ENCODE measurements around the gene KCTD2.
"Not testable (repeated sequence)": the region's sequence is repeated elsewhere in the genome, so short reads cannot be mapped to it uniquely, and the experiment has no call there.

KCTD2 gene

DNA sequence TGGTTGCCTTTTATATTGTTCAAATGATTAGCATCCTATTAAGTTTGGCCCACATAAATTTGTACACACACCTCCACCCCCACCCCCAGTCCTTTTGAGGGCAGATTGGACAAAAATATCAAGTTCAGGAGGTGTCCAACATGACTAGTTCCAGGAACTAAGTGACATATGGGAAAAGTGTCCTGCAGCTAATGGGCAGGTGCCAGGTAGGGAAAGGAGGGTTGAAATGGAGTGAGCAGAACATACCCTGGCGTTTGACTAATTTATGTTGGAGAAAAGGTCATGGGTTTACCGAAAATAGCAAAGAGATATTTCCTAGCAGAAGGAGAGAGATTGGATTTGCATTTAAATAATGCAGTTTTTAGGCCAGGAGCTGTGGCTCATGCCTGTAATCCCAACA is 4.9 kb downstream of the KCTD2 start:
- no peak for DNase-seq

DNA sequence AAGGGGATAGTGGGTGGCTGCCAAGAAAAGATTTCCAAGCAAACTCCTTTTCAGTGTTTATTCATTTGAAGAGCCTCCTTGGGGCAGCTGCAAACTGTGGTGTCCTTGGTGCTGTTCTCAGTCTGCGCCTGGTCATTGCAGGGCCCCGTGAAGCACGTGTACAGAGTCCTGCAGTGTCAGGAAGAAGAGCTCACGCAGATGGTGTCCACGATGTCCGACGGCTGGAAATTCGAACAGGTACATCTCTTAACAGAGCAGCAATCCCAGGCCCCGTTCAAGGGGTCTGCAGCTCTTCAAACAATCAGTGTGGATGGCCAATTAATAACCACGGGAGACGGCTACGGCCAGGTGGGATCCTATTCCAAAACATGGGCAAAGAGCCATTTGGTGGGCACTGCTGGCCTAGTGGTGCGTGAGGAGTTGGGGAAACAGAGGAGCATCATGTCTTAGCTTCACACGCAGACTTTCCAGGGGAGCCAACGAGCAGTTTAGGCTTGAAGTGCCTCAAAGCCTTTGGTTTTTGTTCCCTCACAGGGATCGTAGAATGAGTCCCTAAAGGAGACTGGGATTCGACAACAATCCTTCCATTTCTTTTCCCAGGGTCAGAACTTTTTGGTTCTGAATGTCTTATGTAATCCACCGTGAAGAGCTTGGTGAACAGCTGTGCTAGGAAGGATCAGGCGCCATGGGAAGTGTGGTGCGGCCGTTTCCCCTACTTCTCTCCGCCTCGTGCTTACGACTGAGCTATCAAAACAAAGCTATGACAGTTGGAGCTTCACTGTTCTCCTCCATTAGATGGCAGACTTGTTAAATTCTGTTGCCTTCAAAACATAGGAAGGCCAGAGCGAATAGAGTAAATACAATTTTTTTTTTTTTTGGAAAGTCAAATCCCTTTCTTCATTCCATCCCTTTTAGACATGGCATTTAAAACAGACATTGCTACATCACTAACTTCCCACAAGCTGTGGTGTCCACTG is 12.6 kb downstream of the KCTD2 start:
- peak; percentile 26 for DNase-seq

DNA sequence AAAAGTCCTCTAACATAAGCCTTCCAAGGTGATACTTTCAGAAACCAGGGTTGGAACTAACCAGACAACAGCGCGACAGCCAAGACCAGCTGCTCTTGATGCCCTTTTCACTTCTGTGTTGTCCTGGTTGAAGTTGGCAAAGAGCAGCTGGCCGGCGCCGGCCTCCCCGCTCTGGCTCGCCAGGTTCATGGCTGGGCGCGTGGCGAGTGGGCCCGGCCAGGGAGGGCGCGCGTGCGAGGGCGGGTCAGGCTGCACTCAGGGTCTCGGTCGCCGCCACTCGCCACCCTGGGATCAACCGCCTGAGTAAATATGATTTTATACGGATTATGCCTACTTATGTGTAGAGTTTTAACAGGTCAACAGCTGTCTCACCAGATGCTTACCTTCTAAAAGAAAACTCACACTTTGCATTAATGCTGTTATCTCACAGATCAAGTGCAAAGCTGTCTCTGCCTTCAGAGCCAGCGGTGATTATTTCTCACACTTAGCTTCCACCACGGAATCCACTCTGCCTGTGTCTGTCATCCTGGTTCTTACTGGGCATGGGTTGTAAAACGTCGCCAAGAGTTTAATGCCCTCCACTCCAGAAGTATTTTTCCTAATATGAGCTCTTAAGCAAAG is 13.5 kb downstream of the KCTD2 start:
- DNase-seq: no peak

DNA sequence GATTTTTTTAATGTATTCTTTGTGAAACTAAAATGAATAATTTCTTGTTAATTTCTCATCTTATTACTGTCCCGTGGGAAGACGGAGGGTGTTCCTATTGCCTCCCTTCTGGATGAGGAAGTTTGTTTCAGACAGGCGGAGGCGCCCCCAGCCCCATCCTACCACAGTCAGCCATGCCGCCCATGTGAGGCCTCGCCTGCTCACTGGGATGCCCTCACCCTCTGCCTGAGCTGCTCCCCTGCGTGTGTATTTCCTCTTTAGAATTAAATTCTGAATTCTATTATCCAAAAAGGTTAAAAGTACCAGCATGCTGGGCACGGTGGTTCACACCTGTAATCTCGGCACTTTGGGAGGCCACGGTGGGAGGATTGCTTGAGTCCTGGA is 14.0 kb downstream of the KCTD2 start:
- no peak for DNase-seq

DNA sequence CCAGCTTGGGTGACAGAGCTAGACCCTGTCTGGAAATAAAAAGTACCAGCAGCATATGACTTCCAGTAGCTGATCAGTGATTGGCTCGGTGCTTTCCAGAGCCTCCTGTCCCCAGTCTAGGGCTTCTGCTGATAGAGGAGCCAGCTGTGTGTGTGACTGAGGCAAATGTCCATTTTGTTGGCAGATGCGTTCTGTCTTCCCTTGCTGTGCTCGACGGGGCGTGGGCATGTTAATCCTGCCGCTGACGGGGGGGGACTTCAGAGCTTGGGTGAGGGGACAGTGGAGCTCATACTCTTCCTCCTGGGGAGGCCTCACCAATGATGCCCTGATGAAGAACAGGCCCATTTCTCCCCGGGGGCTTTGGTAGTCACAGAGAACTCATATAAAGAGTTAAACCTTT is 14.6 kb downstream of the KCTD2 start:
- DNase-seq: no peak

DNA sequence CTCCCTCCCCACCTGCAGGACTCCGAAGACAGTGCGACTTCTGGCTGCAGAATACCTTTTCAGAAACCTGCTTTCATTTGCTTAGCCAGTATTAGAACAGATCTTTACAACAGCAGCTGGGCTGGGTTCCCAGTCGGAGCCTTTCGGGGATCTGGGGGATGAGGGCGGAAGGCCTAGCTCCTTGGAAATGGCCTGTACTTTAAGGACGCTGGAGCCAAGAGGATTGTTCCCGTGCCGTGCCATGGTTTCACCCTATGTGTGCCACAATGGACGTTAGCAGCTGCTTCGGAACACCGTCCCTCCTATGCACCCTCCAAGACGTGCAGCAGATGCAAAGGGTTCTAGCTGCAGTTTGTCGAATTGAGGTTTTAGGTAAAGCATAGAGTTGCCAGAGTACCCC is 16.2 kb downstream of the KCTD2 start:
- no peak for DNase-seq

DNA sequence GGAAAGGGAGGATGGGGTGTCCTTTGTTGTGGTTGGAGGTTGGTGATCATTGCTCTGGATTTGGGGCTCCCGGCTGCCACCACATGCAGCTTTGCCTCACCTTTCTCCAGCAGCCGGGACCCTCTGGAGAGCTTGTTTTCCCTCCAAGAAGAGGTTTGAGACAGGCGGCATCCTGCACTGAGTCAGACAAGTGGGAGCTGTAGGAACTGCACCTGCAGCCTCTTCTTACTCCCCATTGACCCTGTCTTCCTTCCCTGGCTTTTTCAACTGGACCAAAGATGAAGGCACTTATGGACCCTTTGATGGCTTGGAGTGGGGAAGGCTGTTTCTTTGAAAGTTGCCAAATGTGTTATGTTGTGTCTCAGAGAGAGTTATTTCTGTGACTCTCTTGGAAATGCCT is 16.6 kb downstream of the KCTD2 start:
- DNase-seq: no peak

DNA sequence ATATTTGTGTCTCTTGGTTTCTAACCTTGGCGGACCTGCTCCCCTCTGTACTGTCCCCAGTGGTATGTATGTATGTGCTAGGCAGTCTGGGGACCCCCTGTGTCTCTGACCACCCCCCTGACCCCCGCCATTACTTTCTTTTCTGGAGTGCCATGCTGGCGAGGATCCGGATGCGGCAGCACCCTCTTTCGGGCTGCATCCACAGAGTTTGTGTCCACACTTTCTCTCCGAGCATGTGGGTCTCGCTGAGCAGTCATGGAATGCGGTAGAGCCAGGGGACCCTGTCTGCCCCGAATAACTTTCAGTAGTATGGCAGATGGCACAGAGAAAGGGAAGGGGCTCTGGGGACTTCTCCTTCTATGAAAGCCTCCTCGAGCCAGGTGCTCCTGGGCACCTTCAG is 17.0 kb downstream of the KCTD2 start:
- DNase-seq: no peak

DNA sequence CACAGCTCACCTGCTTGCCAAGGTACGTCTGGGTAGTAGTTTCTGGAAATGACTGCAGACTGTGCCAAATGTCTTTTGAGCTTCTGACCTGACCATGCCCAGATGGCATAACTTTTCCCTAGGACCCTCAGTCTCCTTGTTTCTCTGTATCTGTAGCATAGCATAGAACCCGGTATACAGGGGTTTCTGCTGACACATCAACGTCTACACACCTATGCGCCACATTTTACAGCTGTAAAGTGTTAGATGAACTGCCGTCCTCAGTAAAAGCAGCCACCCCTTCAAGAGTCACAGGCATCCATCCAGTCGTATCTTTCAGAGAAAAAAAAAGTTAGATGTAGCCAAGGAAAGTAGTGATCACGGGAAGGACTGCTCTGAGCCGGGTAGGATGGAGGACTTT is 17.4 kb downstream of the KCTD2 start:
- no peak for DNase-seq

DNA sequence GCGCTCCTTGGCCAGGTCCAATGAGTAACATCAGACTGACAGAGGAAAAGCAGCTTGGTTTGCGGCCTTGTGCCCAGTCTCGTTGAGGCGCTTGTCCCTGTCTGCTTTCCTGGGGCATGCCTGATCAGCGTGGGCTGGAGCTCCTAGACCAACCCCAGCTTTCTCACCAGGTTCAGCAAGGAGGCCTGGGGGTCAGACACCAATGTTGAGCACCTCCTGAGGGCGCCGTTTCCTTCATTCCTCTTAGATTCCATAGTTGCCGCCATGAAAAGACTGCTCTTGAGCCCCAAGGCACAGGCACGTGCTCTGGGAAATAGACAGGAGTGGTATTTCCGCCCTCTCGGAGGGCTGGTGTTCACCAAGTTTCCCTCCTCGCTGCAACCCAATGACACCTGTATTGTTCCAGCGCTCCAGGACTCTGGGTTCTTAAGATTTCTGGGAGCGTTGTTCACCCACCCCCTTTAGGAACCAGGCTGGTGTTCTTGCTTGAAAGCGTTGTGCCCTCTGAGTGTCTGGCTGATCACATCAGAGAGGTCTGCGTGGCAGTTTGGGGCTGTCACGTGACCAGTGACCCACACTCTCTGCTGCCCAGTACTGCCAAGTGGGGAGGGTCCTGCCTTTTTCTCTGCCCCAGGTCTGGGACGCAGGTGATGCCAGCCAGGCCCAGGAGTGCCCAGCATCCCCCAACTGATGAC is 18.0 kb downstream of the KCTD2 start:
- no peak for DNase-seq

DNA sequence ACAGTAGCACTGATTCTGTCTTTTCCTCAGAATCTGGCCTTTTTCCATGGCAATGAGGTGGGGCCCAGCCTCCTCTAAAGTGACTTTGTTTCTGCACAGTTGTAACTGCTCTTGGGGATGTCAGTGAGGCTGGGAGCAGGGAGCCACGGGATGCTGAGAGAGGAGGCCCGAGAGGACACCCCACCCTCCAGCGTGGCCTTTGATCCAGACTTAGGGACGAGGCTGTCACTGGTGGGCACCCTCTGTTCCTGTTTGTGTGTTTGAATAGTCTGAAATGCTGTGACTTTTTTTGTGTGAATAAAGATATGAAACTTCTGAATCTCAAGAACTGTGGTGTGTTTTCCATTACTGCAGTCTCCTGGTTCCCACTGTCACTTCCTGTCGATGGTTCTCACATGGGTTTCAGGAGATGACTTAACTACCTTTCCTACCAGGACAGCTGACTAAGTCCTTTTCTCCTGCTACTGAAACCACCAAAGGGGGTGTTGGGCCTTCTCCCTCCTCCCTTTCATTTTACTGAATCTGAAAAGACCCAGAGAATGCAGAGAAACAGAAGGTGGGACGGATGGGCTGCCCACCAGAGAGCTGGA is 18.6 kb downstream of the KCTD2 start:
- DNase-seq: no peak

DNA sequence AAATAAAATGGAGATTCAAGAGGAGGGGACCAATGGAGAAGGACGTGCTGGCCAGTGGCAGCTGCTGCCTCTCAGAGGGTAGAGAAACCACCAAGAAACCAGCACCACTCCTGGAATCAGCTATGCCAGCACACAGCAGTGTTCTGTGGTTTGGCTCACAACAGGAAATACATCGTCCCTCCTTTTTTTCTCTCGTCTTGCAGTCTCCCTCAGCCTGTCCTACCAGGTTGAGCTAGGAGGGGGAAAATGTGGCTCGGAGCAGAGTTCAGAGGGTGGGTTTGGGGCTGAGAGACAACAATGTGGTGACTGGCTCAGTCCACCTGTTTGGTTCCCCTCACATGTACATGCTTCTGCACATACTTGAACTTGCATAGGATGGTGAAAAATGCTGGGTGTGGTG is 20.8 kb downstream of the KCTD2 start:
- no peak for DNase-seq

DNA sequence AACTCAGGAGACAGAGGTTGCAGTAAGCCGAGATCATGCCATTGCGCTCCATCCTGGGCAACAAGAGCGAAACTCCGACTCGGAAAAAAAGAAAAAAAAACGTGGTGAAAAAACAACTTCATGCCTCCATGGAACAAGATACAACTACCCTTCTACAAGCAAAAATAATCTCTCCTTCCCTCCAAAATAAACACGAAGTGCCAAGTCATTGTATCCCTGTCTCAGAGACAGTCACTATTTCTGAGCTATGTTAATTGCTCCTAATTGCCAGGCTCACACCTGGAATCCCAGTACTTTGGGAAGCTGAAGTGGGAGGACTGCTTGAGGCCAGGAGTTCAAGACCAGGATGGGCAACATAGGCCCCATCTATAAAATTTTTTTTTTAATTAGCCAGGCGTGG is 21.7 kb downstream of the KCTD2 start:
- DNase-seq: no peak

DNA sequence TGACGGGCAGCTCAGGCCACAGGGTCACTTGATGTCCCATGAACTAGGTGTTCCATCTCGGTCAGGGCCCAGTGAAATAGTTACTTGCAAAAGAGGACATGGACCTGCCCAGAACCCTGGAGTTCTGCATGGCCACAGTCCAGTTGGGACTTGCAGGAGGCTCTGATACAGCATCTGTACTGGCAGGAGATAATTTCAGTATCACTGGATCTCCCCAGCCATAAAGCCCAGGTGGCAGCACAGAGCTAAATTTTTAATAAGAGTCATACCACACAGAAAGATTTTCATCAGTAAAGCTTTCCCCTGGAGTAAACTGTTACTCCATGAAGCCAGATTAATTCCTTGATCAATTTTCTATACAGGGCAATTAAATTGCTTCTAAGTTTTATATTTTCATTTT is 22.8 kb downstream of the KCTD2 start:
- no peak for DNase-seq

DNA sequence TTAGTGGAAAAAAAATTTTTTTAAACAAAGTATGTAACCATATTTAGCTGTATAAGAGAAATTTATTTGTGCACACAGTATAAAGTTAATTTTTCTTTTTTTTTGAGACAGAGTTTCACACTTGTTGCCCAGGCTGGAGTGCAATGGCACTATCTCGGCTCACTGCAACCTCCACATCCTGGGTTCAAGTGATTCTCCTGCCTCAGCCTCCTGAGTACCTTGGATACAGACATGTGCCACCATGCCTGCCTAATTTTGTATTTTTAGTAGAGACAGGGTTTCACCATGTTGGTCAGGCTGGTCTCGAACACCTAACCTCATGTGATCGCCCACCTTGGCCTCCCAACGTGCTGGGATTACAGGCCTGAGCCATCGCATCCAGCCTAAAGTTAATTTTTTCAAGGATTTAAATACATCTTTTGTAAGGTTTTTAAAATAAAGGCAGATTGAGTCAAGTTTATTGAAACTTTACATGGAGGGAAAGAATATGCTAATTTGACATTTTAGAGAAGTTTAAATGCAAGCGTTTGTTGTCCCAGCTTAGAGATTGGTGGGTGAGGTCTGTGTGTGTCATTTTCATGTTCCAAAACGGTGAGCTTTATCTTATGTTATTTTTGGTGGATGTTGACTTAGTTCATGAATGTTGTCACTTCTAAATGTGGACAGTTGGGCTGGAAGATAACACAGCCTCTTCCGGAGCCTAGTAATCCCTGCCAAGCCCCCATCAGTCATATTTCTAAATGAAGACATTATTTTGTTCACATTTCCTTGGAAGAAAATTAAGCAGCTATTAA is 24.6 kb downstream of the KCTD2 start:
- DNase-seq: not testable (repeated sequence)

DNA sequence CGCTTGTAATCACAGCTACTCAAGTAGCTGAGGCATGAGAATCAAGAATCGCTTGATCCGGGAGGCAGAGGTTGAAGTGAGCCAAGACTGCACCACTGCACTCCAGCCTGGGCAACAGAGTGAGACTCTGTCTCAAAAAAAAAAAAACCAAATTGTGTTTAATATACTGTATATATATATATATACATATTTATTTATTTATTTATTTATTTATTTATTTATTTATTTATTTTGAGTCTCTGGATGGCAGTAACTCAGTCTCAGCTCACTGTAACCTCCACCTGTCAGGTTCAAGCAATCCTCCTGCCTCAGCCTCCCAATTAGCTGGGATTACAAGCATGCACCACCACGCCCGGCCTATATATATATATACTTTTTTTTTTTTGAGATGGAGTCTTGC is 25.9 kb downstream of the KCTD2 start:
- DNase-seq: not testable (repeated sequence)

DNA sequence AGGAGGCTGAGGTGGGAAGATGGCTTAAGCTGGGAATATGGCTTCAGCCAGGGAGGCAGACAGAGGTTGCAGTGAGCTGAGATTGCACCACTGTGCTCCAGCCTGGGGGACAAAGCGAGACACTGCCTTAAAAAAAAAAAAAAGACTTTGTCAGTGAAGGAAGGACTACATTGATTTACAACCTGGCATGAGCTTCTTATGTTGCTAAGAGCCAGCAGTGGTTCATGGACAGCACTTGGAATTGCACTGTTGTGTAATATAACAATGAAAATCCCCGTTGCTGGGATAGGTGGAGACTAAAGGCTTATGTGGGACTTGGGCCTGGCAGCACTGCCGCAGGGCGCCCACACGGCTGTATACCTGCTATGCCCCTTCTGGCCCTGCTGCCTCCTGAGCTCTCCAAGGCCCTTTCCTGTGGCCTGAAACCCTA is 26.6 kb downstream of the KCTD2 start:
- no peak for DNase-seq

DNA sequence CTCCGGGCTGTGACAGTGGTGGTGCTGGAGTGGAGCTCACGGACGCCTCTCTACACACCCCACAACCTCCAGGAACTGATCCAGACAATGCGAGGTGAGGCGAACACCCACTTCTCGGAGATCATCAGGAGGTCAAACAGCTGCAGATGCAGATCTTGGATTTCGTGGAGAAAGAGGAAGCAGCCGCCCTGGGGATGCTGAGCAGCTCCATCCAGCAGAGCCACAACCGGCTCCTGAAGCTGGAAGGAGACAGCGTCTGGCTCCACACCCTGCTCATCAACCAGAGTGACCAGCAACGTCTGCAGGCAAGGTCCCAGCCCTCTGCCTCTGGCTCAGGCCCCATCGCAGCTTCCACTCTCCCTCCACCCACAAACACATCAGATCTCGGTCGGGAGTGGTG is 27.5 kb downstream of the KCTD2 start:
- DNase-seq: no peak

DNA sequence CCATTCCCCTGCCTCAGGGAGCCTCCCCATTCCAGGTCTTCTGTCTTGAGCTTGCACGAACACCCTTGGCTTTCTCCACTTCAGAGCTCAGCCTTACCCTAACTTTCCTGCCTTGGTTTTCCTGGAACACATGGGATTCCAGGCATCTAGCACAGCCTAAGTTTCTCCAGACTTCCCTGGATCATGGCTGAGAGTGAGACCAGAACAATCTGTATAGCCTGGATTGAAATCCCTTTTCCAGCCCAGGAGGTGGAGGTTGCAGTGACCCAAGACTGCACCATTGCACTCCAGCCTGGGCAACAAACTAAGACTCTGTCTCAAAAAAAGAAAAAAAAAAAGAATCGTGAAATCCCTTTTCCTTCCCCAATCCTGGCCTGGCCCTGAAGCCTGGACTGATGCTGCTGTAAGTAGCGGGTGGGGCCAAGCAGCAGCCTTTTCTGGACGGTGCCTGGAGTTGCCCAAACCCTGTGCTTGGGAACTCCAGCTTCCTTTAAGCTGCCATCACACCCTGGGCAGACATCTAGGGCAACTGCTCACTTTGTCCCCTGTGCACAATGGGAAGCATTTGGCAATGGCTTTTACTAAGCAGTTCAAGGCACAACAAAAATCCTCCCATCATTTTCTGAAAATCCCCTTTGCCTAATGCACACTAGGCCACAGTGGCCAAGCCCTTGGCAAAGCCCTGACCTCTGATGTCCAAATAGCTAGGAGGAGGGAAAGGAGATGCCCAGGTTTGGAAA is 28.7 kb downstream of the KCTD2 start:
- DNase-seq: no peak

DNA sequence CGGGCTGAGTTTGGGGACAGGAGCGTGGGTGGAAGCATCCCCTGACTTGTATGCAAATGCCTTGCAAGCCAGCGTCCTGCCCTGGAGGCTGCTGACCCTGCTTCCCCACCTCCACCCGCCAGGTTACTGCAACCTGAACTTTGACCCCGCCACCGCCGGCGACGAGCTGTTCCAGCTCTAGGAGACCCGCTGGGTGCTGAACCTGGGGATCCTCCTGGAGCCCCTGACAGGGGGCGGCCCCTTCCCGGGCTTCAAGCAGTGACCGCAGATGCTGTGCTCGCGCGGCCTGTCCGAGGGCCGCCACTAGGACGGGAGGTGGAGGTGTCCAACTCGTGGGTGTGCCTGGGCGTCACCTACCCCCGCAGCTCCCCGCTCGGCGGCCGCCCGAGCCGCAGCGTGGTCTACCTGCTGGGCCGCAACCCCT is 30.1 kb downstream of the KCTD2 start:
- no peak for DNase-seq

DNA sequence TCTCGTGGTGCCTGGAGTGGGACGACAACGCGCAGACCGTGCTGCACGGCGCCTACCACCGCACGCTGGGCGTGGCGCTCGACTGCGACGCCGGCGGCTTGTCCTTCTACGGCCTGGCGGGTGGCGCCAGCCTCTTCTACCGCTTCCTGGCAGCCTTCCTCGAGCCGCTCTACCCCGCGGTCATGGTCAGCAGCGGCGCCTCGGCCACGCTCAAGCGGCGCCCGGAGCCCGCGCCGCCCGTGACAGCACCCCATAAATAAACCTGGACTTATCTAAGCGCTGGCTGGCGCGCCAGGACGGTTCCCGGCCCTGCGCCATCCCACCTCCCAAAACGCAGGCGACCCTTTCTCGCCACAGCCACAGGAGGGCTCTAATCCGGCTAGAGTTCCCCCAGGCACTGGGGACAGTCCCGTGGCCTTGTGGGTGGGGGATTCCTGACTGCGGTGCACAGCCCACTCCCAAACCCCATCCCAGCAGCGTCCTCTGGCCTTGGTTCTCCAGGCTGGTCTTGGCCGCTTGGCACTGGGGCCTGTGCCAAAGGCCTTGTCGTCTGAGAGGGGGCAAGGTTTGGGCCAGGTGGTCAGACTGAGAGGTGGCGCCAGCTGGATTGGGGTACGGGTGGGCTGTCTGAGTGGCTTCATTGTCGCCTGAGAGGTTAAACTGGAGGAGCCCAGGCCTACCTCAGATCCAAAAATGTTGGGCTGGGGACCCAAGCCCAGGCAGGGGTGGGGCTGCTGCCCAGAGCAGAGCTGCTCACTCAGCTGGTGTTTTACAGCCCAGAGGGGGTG is 30.7 kb downstream of the KCTD2 start:
- no peak for DNase-seq
